ENCODE results near the gene GPX5.

DNA sequence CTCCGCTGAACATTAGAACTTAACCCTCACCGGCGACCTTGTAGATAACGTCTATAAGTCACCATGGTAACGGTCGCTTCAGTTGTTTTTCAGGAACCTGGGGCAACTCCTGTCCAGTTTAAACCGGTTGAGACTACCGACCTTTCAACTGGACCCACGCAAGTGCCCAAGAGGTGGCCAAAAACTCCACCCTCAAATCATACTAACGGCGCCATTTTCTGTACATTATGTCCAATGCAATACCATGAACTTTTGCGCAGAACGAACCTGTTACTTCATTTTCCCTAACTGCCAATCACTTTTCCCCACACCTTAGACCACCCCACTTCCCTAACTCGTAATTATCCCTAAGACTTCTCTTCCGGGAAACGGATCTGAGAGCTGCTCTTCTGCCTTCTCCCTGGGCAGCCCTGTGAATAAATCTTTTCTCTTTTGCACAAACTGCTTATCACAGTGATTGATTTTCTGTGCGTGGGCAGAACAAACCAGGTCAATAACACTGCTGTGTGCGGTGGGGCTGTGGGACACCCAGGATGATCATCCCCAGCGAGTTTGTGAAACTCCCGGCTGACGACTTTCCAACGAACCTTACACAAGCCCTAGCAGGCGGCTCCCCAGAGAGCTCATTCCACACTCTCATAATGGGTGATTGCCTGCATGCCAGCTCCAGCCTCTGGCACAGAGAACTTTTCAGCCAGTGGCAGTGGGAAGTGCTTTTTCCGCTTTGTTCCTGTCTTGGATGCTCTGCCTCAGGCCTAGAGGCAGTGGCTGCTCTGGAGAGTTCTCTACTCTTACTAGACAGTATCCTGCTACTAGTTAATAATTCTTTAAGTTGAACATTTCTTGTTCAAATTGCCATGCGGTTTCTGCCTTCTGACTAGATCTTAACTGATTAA is 28.6 kb downstream of the GPX5 start:
- TF ChIP-seq SIN3A (IDR thresholded peaks at IDR 0.05; ENCODE audit: borderline replicate concordance, insufficient read depth, low read length) (no peak), TAF1 (IDR thresholded peaks at IDR 0.05; ENCODE audit: borderline replicate concordance, insufficient read depth, low read length) (no peak)

Measured in PFSK-1 (cell line).